MM.1S (cell line): ENCODE results near the gene ERCC2.

ENCODE experiments used
- CTCF ChIP-seq: fragments of 300-600 bp; sonication (generic); IDR thresholded peaks from 2 replicates; pipeline ENCODE4 v1.5.1; 2016; ENCODE audit warnings: antibody characterized with exemption, low read length, mixed read lengths
- EZH2 ChIP-seq: fragments of 300-600 bp; sonication (generic); optimal IDR thresholded peaks from 2 replicates; pipeline ENCODE3; 2017; ENCODE audit warnings: low read depth, mild to moderate bottlenecking, antibody characterized with exemption, low read length, mixed read lengths
- EZH2phosphoT487 ChIP-seq: fragments of 300-600 bp; sonication (generic); IDR thresholded peaks from 2 replicates; pipeline ENCODE4 v1.6.1; 2018; ENCODE audit warnings: antibody characterized with exemption, low read length

- no peak for TF ChIP-seq CTCF
- no peak for TF ChIP-seq EZH2phosphoT487
- no peak for TF ChIP-seq EZH2
These were observed 19.8 kb downstream of the ERCC2 start for GRCh38 chr19:45350477-45351058.
